HL-60 (cell line): ENCODE measurements around the gene SCN4A.

ENCODE experiments used
- DNase-seq, 2 experiments: peaks; one replicate each; pipeline ENCODE4 v3.0.0-alpha.2; 2010 to 2020; ENCODE audit warnings: low read depth in 1 of 2, low spot score in 1 of 2
- H3K27ac ChIP-seq: fragments of 250-450 bp; sonication (Bioruptor Pico); replicated peaks from 2 replicates; pipeline ENCODE4 v1.5.1; 2020; ENCODE audit warnings: mild to moderate bottlenecking, moderate library complexity
- H3K27me3 ChIP-seq: fragments of 250-450 bp; sonication (Bioruptor Pico); 2 replicates; pipeline ENCODE4 v1.5.1; 2021; ENCODE audit warnings: mild to moderate bottlenecking, moderate library complexity; ENCODE audit not compliant: insufficient read depth, poor library complexity, severe bottlenecking
- H3K4me3 ChIP-seq: replicated peaks from 2 replicates; pipeline ENCODE4 v1.5.1; 2011; ENCODE audit warnings: mild to moderate bottlenecking, control low read depth, low read length; ENCODE audit not compliant: insufficient read depth
- GABPA ChIP-seq: IDR thresholded peaks from 2 replicates; pipeline ENCODE4 v1.6.1; 2012; ENCODE audit warnings: low read depth
- POLR2AphosphoS5 ChIP-seq: IDR thresholded peaks from 2 replicates; pipeline ENCODE4 v1.6.1; 2012; ENCODE audit warnings: low read depth
- SPI1 ChIP-seq: IDR thresholded peaks from 2 replicates; pipeline ENCODE4 v1.6.1; 2012; ENCODE audit warnings: low read depth, mild to moderate bottlenecking, borderline replicate concordance
- TF ChIP-seq, protein P1 (sequence below): IDR thresholded peaks from one replicate; pipeline ENCODE4 v1.5.1; 2011; ENCODE audit warnings: low read length, control low read depth, inconsistent platforms; ENCODE audit not compliant: insufficient read depth
- TF ChIP-seq, protein P2 (sequence below): IDR thresholded peaks from 2 replicates; pipeline ENCODE4 v1.6.1; 2012; ENCODE audit warnings: low read depth; ENCODE audit not compliant: insufficient replicate concordance

The SCN4A gene

DNA sequence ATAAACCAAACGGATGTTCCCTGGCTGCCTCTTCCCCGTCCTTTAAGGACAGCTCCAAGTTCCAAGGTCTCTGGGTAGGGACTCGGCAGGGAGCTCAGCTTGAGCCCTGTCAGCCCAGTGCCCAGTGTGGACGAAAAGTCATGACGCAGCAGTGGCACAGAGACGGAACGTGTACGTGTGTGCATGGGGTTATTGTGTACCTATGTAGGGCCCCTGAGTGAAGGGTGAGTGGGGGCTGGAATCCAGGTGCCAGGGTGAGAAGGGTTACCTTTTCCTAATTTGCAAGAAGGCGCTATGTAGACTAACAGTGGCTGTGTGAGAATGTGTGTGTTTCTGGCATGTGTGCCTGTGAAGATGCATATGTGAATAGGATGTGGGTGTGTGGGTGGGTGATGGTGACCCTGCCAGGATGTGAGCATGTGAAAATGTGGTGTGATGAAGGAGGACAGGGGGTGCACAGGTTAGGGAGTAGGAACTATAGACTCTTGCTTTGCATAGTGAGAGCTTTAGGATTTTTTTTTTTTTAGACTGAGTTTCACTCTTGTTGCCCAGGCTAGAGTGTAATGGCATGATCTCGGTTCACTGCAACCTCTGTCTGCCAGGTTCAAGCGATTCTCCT lies 6.0 kb downstream of the SCN4A start:
- no peak for DNase-seq
- no peaks in the 10 kb centered on the region for H3K27me3 ChIP-seq

DNA sequence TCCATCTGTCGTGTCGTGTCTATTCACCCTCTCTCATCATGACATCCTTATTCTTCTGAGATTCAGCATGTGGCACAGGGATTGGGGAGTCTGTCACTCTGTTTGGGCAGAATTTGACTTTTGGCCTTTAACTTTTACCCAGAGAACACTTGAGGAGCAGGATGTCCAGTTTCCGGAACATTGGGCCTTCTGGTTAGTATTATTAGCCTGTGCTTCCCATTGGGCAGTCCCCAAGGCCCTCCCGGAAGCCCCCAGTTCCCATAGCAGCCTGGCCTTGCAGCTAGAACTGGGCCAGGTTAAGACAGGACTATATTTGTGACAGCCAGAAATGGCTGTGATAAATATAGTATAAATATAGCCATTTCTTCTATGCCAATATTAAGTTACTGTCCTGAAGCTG lies 9.6 kb downstream of the SCN4A start:
- TF ChIP-seq, protein P1, sequence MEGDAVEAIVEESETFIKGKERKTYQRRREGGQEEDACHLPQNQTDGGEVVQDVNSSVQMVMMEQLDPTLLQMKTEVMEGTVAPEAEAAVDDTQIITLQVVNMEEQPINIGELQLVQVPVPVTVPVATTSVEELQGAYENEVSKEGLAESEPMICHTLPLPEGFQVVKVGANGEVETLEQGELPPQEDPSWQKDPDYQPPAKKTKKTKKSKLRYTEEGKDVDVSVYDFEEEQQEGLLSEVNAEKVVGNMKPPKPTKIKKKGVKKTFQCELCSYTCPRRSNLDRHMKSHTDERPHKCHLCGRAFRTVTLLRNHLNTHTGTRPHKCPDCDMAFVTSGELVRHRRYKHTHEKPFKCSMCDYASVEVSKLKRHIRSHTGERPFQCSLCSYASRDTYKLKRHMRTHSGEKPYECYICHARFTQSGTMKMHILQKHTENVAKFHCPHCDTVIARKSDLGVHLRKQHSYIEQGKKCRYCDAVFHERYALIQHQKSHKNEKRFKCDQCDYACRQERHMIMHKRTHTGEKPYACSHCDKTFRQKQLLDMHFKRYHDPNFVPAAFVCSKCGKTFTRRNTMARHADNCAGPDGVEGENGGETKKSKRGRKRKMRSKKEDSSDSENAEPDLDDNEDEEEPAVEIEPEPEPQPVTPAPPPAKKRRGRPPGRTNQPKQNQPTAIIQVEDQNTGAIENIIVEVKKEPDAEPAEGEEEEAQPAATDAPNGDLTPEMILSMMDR: no peak
- no peak for TF ChIP-seq POLR2AphosphoS5
- TF ChIP-seq, protein P2, sequence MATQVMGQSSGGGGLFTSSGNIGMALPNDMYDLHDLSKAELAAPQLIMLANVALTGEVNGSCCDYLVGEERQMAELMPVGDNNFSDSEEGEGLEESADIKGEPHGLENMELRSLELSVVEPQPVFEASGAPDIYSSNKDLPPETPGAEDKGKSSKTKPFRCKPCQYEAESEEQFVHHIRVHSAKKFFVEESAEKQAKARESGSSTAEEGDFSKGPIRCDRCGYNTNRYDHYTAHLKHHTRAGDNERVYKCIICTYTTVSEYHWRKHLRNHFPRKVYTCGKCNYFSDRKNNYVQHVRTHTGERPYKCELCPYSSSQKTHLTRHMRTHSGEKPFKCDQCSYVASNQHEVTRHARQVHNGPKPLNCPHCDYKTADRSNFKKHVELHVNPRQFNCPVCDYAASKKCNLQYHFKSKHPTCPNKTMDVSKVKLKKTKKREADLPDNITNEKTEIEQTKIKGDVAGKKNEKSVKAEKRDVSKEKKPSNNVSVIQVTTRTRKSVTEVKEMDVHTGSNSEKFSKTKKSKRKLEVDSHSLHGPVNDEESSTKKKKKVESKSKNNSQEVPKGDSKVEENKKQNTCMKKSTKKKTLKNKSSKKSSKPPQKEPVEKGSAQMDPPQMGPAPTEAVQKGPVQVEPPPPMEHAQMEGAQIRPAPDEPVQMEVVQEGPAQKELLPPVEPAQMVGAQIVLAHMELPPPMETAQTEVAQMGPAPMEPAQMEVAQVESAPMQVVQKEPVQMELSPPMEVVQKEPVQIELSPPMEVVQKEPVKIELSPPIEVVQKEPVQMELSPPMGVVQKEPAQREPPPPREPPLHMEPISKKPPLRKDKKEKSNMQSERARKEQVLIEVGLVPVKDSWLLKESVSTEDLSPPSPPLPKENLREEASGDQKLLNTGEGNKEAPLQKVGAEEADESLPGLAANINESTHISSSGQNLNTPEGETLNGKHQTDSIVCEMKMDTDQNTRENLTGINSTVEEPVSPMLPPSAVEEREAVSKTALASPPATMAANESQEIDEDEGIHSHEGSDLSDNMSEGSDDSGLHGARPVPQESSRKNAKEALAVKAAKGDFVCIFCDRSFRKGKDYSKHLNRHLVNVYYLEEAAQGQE: no peak
- no peak for TF ChIP-seq GABPA
- no peak for TF ChIP-seq SPI1
- Histone ChIP-seq H3K4me3 (no peak overlapping the region), H3K27me3 (no peaks in the 10 kb centered on the region), H3K27ac (no peak overlapping the region)
- DNase-seq: no peak

More for the DNA sequence above, 6.0 kb downstream of the SCN4A start:
- TF ChIP-seq GABPA (no peak), SPI1 (no peak), POLR2AphosphoS5 (no peak)
- TF ChIP-seq, protein P1: no peak
- TF ChIP-seq, protein P2: no peak
- H3K4me3 ChIP-seq: no peak overlapping the region
- H3K27ac ChIP-seq: no peak overlapping the region

DNA sequence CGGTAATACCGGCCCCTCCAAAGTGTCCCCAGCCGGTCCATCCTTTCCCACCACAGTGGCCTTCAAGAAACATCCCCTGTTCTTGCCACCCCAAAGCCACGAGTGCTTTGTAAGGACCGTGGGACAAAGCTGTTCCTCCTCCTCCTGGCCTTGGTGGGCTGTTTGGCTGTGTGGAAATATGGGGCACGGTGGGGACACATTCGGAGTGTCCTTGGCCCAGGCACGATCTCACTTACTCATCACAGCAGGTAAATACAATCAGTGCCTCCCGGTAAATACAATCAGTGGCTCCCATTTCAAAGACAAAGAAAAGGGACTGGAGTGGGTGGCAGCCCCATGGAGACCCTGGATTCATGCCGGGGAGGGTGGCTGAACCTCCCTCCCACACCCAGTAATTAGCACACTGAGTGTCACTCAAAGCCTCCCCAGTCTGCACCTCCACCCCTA lies 10.4 kb downstream of the SCN4A start:
- DNase-seq: no peak
- Histone ChIP-seq H3K4me3 (no peak overlapping the region), H3K27ac (no peak overlapping the region), H3K27me3 (no peaks in the 10 kb centered on the region)
- no peak for TF ChIP-seq GABPA
- TF ChIP-seq POLR2AphosphoS5: no peak
- TF ChIP-seq SPI1: no peak
- TF ChIP-seq, protein P1: no peak
- TF ChIP-seq, protein P2: no peak
